ENCODE results near the gene ARHGEF11.
"Not testable (repeated sequence)": the region's sequence is repeated elsewhere in the genome, so short reads cannot be mapped to it uniquely, and the experiment has no call there.

The ARHGEF11 gene

DNA sequence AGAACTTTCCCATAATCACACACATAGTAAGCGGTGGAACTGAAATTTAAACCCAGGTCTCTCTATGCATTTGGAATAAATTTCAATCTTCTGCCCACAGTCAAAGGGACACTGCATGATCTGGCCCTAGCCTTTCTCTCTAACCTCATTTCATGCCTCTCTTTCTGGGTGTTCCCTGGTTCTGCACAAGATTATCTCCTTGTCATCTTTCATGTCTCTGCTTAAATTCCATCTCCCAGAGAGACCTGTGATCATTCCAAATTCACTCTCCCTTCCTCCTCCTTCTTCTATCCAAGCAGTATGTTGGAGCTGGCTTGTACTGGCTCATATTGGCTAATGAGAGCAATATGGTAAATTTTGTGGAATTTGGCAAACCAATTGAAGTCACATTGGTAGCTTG is 31.9 kb upstream of the ARHGEF11 start:
- H3K9me3 ChIP-seq (replicated peaks in 1 of 2; ENCODE audit: control insufficient read depth in 2 of 2, insufficient read depth in 1 of 2, low read depth in 1 of 2, low read length in 2 of 2), result peaks cover 0 to 2% of the 10 kb centered on the region in 2 donors
- no peak overlapping the region for H2AFZ ChIP-seq (ENCODE audit: low read length)
- H2BK120ac ChIP-seq (ENCODE audit: low read depth, low read length), result no peak overlapping the region
- no peak overlapping the region for H3K23ac ChIP-seq (ENCODE audit: low read depth, low read length, poor library complexity)
- H2BK12ac ChIP-seq (ENCODE audit: low read length), result no peak overlapping the region
- no peak overlapping the region for H3K27ac ChIP-seq (replicated peaks; ENCODE audit: low read length)
- H2BK5ac ChIP-seq (ENCODE audit: low read length), result no peak overlapping the region
- no peak overlapping the region for H3K9ac ChIP-seq (ENCODE audit: low read depth, low read length, poor library complexity)
- H4K8ac ChIP-seq (ENCODE audit: low read depth, low read length), result no peak overlapping the region
- no peak overlapping the region for H2BK15ac ChIP-seq (ENCODE audit: low read length)
- H3K36me3 ChIP-seq (replicated peaks in 1 of 2; ENCODE audit: control insufficient read depth in 2 of 2, insufficient read depth in 2 of 2, low read length in 2 of 2), result no peaks in the 10 kb centered on the region
- no peak overlapping the region for H3K4me3 ChIP-seq (ENCODE audit: low read length in 2 of 2)
- no peaks in the 10 kb centered on the region for H3K79me1 ChIP-seq (ENCODE audit: low read depth, low read length)
- H3K4me1 ChIP-seq (ENCODE audit: control insufficient read depth in 2 of 2, insufficient read depth in 1 of 2, low read depth in 1 of 2, low read length in 2 of 2), result peaks cover 0 to 6% of the 10 kb centered on the region in 2 donors
- no CpG with 5 or more reads among the region's 1 CpG for WGBS, 2 donors (ENCODE audit: extremely low coverage in 2 of 2, insufficient read length in 2 of 2, insufficient replicate concordance in 1 of 2)
- H3K14ac ChIP-seq (ENCODE audit: low read length), result no peak overlapping the region
- peaks cover 0 to 11% (median 0%) of the 10 kb centered on the region in 3 experiments for H3K27me3 ChIP-seq (ENCODE audit: control insufficient read depth in 3 of 3, insufficient read depth in 3 of 3, low read depth in 1 of 3, low read length in 3 of 3)
- H3K18ac ChIP-seq (ENCODE audit: low read length), result no peak overlapping the region
- H3K4ac ChIP-seq (ENCODE audit: low read length), result no peak overlapping the region
- no peak overlapping the region for H2AK5ac ChIP-seq (ENCODE audit: low read depth, low read length)
- H3K4me2 ChIP-seq (ENCODE audit: insufficient read depth, low read length, poor library complexity, severe bottlenecking), result no peak overlapping the region
- no peak for DNase-seq (ENCODE audit: low spot score)
- no peak overlapping the region for H4K91ac ChIP-seq (ENCODE audit: low read depth, low read length, poor library complexity)

- H3K4me3 ChIP-seq (ENCODE audit: low read length in 2 of 2), result no peak overlapping the region
- H2AK5ac ChIP-seq (ENCODE audit: low read depth, low read length), result no peak overlapping the region
- DNase-seq (ENCODE audit: low spot score), result peak; percentile 40
- no peak overlapping the region for H2BK5ac ChIP-seq (ENCODE audit: low read length)
- H4K8ac ChIP-seq (ENCODE audit: low read depth, low read length), result no peak overlapping the region
- H2BK12ac ChIP-seq (ENCODE audit: low read length), result no peak overlapping the region
- no peak overlapping the region for H3K23ac ChIP-seq (ENCODE audit: low read depth, low read length, poor library complexity)
- no peaks in the 10 kb centered on the region for H3K9me3 ChIP-seq (replicated peaks in 1 of 2; ENCODE audit: control insufficient read depth in 2 of 2, insufficient read depth in 1 of 2, low read depth in 1 of 2, low read length in 2 of 2)
- H3K4ac ChIP-seq (ENCODE audit: low read length), result no peak overlapping the region
- peak overlapping the region; percentile 68 for H3K18ac ChIP-seq (ENCODE audit: low read length)
- no peaks in the 10 kb centered on the region for H3K36me3 ChIP-seq (replicated peaks in 1 of 2; ENCODE audit: control insufficient read depth in 2 of 2, insufficient read depth in 2 of 2, low read length in 2 of 2)
- peaks cover 0 to 5% of the 10 kb centered on the region in 2 donors for H3K4me1 ChIP-seq (ENCODE audit: control insufficient read depth in 2 of 2, insufficient read depth in 1 of 2, low read depth in 1 of 2, low read length in 2 of 2)
- H3K27me3 ChIP-seq (ENCODE audit: control insufficient read depth in 3 of 3, insufficient read depth in 3 of 3, low read depth in 1 of 3, low read length in 3 of 3), result peaks cover 0 to 30% (median 0%) of the 10 kb centered on the region in 3 experiments
- H4K91ac ChIP-seq (ENCODE audit: low read depth, low read length, poor library complexity), result no peak overlapping the region
- H3K9ac ChIP-seq (ENCODE audit: low read depth, low read length, poor library complexity), result no peak overlapping the region
- no peak overlapping the region for H3K27ac ChIP-seq (replicated peaks; ENCODE audit: low read length)
- H3K14ac ChIP-seq (ENCODE audit: low read length), result no peak overlapping the region
- H2AFZ ChIP-seq (ENCODE audit: low read length), result peak overlapping the region; percentile 87
- WGBS, 2 donors (ENCODE audit: extremely low coverage in 2 of 2, insufficient read length in 2 of 2, insufficient replicate concordance in 1 of 2), result no CpG with 5 or more reads among the region's 35 CpGs
- H2BK120ac ChIP-seq (ENCODE audit: low read depth, low read length), result no peak overlapping the region
- peak overlapping the region; percentile 40 for H2BK15ac ChIP-seq (ENCODE audit: low read length)
- no peak overlapping the region for H3K4me2 ChIP-seq (ENCODE audit: insufficient read depth, low read length, poor library complexity, severe bottlenecking)
- H3K79me1 ChIP-seq (ENCODE audit: low read depth, low read length), result no peaks in the 10 kb centered on the region
Observed at GRCh38 chr1:157073944-157074685, 28.6 kb upstream of the ARHGEF11 start.

GRCh38 chr1:157069601-157070000 is 24.1 kb upstream of the ARHGEF11 start:
- no peak overlapping the region for H3K9ac ChIP-seq (ENCODE audit: low read depth, low read length, poor library complexity)
- H3K27me3 ChIP-seq (ENCODE audit: control insufficient read depth in 3 of 3, insufficient read depth in 3 of 3, low read depth in 1 of 3, low read length in 3 of 3), result peaks cover 0 to 21% (median 0%) of the 10 kb centered on the region in 3 experiments
- H3K14ac ChIP-seq (ENCODE audit: low read length), result no peak overlapping the region
- no peak overlapping the region for H2AFZ ChIP-seq (ENCODE audit: low read length)
- no peaks in the 10 kb centered on the region for H3K36me3 ChIP-seq (replicated peaks in 1 of 2; ENCODE audit: control insufficient read depth in 2 of 2, insufficient read depth in 2 of 2, low read length in 2 of 2)
- no peak overlapping the region for H2BK12ac ChIP-seq (ENCODE audit: low read length)
- no peak overlapping the region for H4K91ac ChIP-seq (ENCODE audit: low read depth, low read length, poor library complexity)
- H3K27ac ChIP-seq (replicated peaks; ENCODE audit: low read length), result no peak overlapping the region
- peaks cover 0 to 5% of the 10 kb centered on the region in 2 donors for H3K4me1 ChIP-seq (ENCODE audit: control insufficient read depth in 2 of 2, insufficient read depth in 1 of 2, low read depth in 1 of 2, low read length in 2 of 2)
- H3K4me3 ChIP-seq (ENCODE audit: low read length in 2 of 2), result no peak overlapping the region
- no peak overlapping the region for H2BK15ac ChIP-seq (ENCODE audit: low read length)
- WGBS, 2 donors (ENCODE audit: extremely low coverage in 2 of 2, insufficient read length in 2 of 2, insufficient replicate concordance in 1 of 2), result no CpG with 5 or more reads among the region's 2 CpGs
- H3K23ac ChIP-seq (ENCODE audit: low read depth, low read length, poor library complexity), result no peak overlapping the region
- no peaks in the 10 kb centered on the region for H3K79me1 ChIP-seq (ENCODE audit: low read depth, low read length)
- no peak overlapping the region for H2AK5ac ChIP-seq (ENCODE audit: low read depth, low read length)
- H3K4me2 ChIP-seq (ENCODE audit: insufficient read depth, low read length, poor library complexity, severe bottlenecking), result no peak overlapping the region
- H3K4ac ChIP-seq (ENCODE audit: low read length), result no peak overlapping the region
- no peak overlapping the region for H2BK5ac ChIP-seq (ENCODE audit: low read length)
- H3K9me3 ChIP-seq (replicated peaks in 1 of 2; ENCODE audit: control insufficient read depth in 2 of 2, insufficient read depth in 1 of 2, low read depth in 1 of 2, low read length in 2 of 2), result no peaks in the 10 kb centered on the region
- no peak overlapping the region for H3K18ac ChIP-seq (ENCODE audit: low read length)
- H4K8ac ChIP-seq (ENCODE audit: low read depth, low read length), result no peak overlapping the region
- no peak for DNase-seq (ENCODE audit: low spot score)
- H2BK120ac ChIP-seq (ENCODE audit: low read depth, low read length), result no peak overlapping the region

DNA sequence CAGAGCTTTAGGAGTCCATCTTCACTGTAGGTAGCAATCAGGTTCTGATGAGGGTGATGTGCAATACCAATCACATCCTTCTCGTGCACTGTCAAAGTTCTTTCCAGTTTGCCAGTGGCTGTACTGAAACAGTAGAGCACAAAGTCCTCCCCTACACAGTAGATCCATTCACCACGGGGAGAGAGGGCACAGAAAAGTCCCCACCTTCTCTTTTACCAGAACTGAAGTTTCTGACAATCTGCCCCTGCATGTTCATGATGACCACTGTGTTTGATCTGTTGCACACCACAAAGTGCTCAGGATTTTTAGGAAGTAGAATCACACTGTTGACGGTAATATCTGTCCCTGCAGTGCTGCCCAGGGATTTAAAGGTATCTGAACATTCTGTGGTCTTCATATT is 13.7 kb upstream of the ARHGEF11 start:
- not testable (repeated sequence) for H2BK12ac ChIP-seq (ENCODE audit: low read length); H3K23ac ChIP-seq (ENCODE audit: low read depth, low read length, poor library complexity); H2AK5ac ChIP-seq (ENCODE audit: low read depth, low read length); H3K27ac ChIP-seq (replicated peaks; ENCODE audit: low read length); H4K91ac ChIP-seq (ENCODE audit: low read depth, low read length, poor library complexity); H3K9ac ChIP-seq (ENCODE audit: low read depth, low read length, poor library complexity); H3K79me1 ChIP-seq (ENCODE audit: low read depth, low read length); H3K9me3 ChIP-seq (replicated peaks in 1 of 2; ENCODE audit: control insufficient read depth in 2 of 2, insufficient read depth in 1 of 2, low read depth in 1 of 2, low read length in 2 of 2); H2BK15ac ChIP-seq (ENCODE audit: low read length); H3K18ac ChIP-seq (ENCODE audit: low read length); H3K4ac ChIP-seq (ENCODE audit: low read length); H4K8ac ChIP-seq (ENCODE audit: low read depth, low read length); H2AFZ ChIP-seq (ENCODE audit: low read length); DNase-seq (ENCODE audit: low spot score); H2BK120ac ChIP-seq (ENCODE audit: low read depth, low read length); H3K36me3 ChIP-seq (replicated peaks in 1 of 2; ENCODE audit: control insufficient read depth in 2 of 2, insufficient read depth in 2 of 2, low read length in 2 of 2); H3K14ac ChIP-seq (ENCODE audit: low read length); H3K4me3 ChIP-seq (ENCODE audit: low read length in 2 of 2); H2BK5ac ChIP-seq (ENCODE audit: low read length); H3K4me2 ChIP-seq (ENCODE audit: insufficient read depth, low read length, poor library complexity, severe bottlenecking); H3K4me1 ChIP-seq (ENCODE audit: control insufficient read depth in 2 of 2, insufficient read depth in 1 of 2, low read depth in 1 of 2, low read length in 2 of 2); H3K27me3 ChIP-seq (ENCODE audit: control insufficient read depth in 3 of 3, insufficient read depth in 3 of 3, low read depth in 1 of 3, low read length in 3 of 3)
- no CpG with 5 or more reads among the region's 3 CpGs for WGBS, 2 donors (ENCODE audit: extremely low coverage in 2 of 2, insufficient read length in 2 of 2, insufficient replicate concordance in 1 of 2)

Measured in neuronal stem cell (in vitro differentiated cells).